Parathyroid adenoma (tissue), 2 donors: Measurements from ENCODE around the gene ONECUT3.

Source experiments
- H2AFZ ChIP-seq: fragments of 300-600 bp; sonication (generic); one replicate; pipeline ENCODE4 v1.7.0; 2017; ENCODE audit warnings: antibody characterized with exemption, mild to moderate bottlenecking
- H3K27ac ChIP-seq: fragments of 300-600 bp; sonication (generic); one replicate; pipeline ENCODE4 v1.7.0; 2017
- H3K27me3 ChIP-seq: fragments of 300-600 bp; sonication (generic); one replicate; pipeline ENCODE4 v1.7.0; 2017; ENCODE audit warnings: low read length; ENCODE audit not compliant: control insufficient read depth, insufficient read depth
- H3K36me3 ChIP-seq: fragments of 300-600 bp; sonication (generic); one replicate; pipeline ENCODE4 v1.7.0; 2017; ENCODE audit warnings: low read length; ENCODE audit not compliant: control insufficient read depth, insufficient read depth
- H3K4me1 ChIP-seq: fragments of 300-600 bp; sonication (generic); one replicate; pipeline ENCODE4 v1.7.0; 2017; ENCODE audit warnings: control low read depth
- H3K4me2 ChIP-seq: fragments of 300-600 bp; sonication (generic); one replicate; pipeline ENCODE4 v1.7.0; 2017; ENCODE audit warnings: low read length
- H3K4me3 ChIP-seq: fragments of 300-600 bp; sonication (generic); one replicate; pipeline ENCODE4 v1.7.0; 2017; ENCODE audit warnings: low read depth, low read length
- H3K79me2 ChIP-seq: fragments of 300-600 bp; sonication (generic); one replicate; pipeline ENCODE4 v1.7.0; 2017; ENCODE audit warnings: control low read depth
- H3K9ac ChIP-seq: fragments of 300-600 bp; sonication (generic); one replicate; pipeline ENCODE4 v1.7.0; 2017; ENCODE audit warnings: mild to moderate bottlenecking
- H3K9me3 ChIP-seq: fragments of 300-600 bp; sonication (generic); one replicate; pipeline ENCODE4 v1.7.0; 2017; ENCODE audit warnings: low read length; ENCODE audit not compliant: control insufficient read depth
- TF ChIP-seq, protein P1 (sequence below): fragments of 300-600 bp; sonication (generic); IDR thresholded peaks from one replicate; pipeline ENCODE4 v1.7.0; 2017; ENCODE audit warnings: antibody characterized with exemption, mild to moderate bottlenecking
- donor health status: primary hyperparathyroidism.

ONECUT3 gene

DNA sequence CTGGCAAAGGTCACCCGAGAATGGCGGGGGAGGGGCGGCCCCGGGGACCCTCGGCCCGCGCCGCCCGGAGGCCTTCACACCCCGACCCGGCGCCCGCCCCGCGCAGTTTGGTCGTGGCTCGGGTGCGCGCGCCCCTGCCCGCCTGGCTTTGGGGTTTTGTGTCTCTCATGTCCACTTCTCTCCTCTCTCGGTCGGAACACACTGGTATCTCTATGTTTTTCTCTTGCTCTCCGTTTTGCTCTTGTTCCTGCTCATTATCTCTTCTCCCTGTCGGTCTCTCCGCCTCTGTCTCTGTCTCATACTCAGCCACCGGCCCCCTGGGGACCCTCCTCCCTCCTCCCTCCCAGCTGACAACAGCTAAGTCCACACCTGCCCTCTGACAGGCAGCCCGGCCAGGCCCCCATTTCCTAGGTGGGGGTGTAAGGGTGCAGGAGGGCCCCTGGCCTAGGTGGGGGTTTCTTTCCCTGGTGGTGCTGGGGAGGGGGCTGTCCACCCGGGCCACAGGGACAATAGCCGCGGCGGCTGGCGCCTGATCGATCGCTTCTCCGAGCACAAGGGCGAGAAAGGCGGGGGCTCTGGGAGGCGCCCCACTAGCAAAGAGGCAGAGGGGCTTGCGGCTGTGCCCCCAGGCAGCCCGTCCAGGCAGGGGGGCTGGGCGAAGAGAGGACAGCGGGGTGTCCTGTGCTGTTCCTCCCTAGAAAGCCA lies 2.3 kb downstream of the ONECUT3 start:
- H2AFZ ChIP-seq = no peak overlapping the region
- no peaks in the 10 kb centered on the region for H3K79me2 ChIP-seq
- H3K36me3 ChIP-seq = no peaks in the 10 kb centered on the region
- H3K9me3 ChIP-seq = no peaks in the 10 kb centered on the region
- no peaks in the 10 kb centered on the region for H3K4me1 ChIP-seq
- peaks cover 28% of the 10 kb centered on the region for H3K27me3 ChIP-seq
- no peak overlapping the region for H3K4me2 ChIP-seq
- H3K9ac ChIP-seq = no peak overlapping the region
- TF ChIP-seq, protein P1, sequence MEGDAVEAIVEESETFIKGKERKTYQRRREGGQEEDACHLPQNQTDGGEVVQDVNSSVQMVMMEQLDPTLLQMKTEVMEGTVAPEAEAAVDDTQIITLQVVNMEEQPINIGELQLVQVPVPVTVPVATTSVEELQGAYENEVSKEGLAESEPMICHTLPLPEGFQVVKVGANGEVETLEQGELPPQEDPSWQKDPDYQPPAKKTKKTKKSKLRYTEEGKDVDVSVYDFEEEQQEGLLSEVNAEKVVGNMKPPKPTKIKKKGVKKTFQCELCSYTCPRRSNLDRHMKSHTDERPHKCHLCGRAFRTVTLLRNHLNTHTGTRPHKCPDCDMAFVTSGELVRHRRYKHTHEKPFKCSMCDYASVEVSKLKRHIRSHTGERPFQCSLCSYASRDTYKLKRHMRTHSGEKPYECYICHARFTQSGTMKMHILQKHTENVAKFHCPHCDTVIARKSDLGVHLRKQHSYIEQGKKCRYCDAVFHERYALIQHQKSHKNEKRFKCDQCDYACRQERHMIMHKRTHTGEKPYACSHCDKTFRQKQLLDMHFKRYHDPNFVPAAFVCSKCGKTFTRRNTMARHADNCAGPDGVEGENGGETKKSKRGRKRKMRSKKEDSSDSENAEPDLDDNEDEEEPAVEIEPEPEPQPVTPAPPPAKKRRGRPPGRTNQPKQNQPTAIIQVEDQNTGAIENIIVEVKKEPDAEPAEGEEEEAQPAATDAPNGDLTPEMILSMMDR = no peak
- H3K27ac ChIP-seq = no peak overlapping the region
- no peak overlapping the region for H3K4me3 ChIP-seq

DNA sequence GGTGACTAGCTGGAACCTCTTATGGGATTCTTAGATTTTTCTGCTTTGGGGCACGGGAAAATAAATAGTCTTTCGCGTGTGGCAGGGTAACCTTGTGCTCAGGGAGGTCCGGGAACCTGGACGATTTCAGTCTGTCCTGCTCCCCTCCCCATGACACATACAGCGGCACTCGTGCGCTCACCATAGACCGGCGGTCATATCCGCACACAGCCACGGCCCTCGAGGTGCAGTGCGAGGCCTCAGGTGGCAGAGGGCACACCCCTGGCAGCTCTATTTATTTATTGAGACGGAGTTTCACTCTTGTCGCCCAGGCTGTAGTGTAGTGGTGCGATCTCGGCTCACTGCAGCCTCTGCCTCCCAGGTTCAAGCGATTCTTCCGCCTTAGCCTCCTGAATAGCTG lies 3.0 kb downstream of the ONECUT3 start:
- Histone ChIP-seq H3K27ac (no peak overlapping the region), H3K27me3 (peaks cover 28% of the 10 kb centered on the region), H3K9me3 (no peaks in the 10 kb centered on the region), H2AFZ (no peak overlapping the region), H3K4me1 (no peaks in the 10 kb centered on the region), H3K4me2 (no peak overlapping the region), H3K79me2 (no peaks in the 10 kb centered on the region), H3K4me3 (no peak overlapping the region), H3K9ac (no peak overlapping the region), H3K36me3 (no peaks in the 10 kb centered on the region)
- TF ChIP-seq, protein P1 = no peak

DNA sequence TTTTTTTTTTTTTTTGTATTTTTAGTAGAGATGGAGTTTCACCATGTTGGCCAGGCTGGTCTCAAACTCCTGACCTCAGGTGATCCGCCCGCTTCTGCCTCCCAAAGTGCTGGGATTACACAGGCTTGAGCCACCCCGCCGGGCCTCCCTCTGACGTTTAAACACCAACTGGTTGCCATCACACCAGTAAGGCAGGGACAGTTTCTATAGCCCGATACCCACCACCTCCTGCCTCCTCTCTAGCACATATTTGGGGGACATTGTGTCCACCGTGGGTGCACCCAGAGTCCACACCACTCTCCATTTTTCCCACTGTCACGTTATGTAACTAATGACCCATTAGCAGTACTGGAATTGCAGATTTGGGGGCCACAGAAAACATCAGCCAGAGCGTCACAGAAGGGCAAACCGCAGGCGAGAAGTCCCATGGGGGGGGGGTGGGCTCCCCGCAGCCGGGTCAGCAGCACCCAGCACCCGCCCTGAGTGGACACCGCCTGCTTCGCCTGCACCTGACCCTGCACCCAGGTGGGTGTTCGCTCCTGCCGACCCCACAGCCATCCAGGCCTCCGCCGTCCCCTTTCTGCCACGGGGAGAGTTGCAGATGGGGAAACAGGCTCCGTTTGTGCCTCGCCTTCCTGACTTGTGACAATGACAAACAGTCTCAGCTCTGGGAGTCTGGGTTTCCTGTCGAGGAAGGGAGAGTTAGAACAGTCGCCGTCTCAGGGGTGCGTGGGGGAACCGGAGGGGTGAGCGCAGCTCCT lies 3.6 kb downstream of the ONECUT3 start:
- peaks cover 25% of the 10 kb centered on the region for H3K27me3 ChIP-seq
- no peak overlapping the region for H3K4me2 ChIP-seq
- H3K4me3 ChIP-seq = no peak overlapping the region
- H3K4me1 ChIP-seq = no peaks in the 10 kb centered on the region
- no peaks in the 10 kb centered on the region for H3K79me2 ChIP-seq
- no peak overlapping the region for H3K27ac ChIP-seq
- no peak overlapping the region for H3K9ac ChIP-seq
- no peaks in the 10 kb centered on the region for H3K9me3 ChIP-seq
- no peaks in the 10 kb centered on the region for H3K36me3 ChIP-seq
- H2AFZ ChIP-seq = no peak overlapping the region
- TF ChIP-seq, protein P1 = no peak

DNA sequence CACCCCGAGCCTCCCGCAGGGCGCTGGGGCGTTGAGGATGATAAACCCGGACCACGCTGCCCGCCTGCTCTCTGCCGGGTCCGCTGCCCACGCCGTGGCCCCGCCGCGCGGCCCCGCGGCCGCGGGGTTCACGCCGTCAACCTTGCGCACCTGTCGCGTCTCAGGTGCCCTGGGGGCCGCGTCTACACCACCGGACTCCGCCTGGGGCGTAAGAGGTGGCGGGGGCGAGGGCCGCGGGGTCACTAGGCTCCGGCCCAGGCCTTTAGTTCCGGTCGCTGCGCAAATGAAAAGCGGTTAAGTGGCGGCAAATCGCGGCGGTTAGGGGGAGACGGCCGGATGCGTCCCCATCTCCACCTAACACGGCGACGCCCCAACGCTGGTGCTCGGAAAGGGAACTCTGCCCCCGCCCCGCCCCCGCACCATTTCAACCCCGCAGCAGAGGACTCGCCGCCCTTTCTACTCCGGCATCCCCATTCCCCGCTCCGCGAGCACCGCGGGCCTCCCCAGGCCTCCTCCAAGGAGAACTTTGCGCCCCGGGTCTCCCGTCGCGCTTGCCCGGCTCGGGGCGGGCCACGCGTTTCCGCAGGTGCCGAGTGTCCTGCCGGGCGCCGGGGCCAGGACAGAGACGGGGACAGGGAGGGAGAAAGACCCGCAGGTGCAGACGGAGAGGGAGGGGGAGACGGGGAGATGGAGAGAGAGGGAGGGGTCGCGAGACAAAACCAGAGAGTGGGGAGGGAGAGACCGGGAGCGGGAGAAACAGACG lies 4.3 kb downstream of the ONECUT3 start:
- Histone ChIP-seq H2AFZ (no peak overlapping the region), H3K4me1 (no peaks in the 10 kb centered on the region), H3K9ac (no peak overlapping the region), H3K27ac (no peak overlapping the region), H3K4me2 (no peak overlapping the region), H3K4me3 (no peak overlapping the region), H3K36me3 (no peaks in the 10 kb centered on the region), H3K9me3 (no peaks in the 10 kb centered on the region), H3K79me2 (no peaks in the 10 kb centered on the region), H3K27me3 (peaks cover 25% of the 10 kb centered on the region)
- TF ChIP-seq, protein P1 = no peak
